ENCODE measurements around the gene NEK10. TPM values are rescaled to one million over a fixed set of nuclear protein-coding genes. Genes with fewer than 3 reads are reported as not detected.

The NEK10 gene
- total and polyA plus RNA-seq, 2 of the 13 experiments (the other 11 are each of a cell fraction or from before 2014, with no cell fraction given): 2.8 to 14.2 TPM

DNA sequence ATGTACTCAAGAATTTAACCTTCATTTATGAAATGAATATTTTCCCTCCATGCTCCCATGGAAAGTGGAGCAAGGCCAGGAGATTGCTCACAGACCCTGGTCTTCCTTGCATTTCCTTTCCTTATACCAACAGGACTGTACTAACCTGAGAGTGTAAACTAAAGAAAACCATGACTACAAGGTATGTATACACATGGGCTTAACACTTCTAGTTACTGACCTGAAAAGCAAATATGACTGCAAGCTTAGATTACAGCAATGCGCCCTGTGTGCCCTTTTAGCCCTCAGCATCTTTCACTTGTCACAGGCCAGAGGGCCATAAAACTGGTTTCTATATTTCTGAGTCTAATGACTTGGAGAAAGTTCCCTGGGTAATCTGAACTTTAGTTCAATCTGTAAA lies 52.1 kb downstream of the NEK10 start (continued):
- no peak for TF ChIP-seq PAWR (CRISPR knock-in tag; IDR thresholded peaks at IDR 0.05; ENCODE audit: borderline replicate concordance)
- TF ChIP-seq NRL (CRISPR knock-in tag; IDR thresholded peaks at IDR 0.05; ENCODE audit: borderline replicate concordance): no peak
- TF ChIP-seq ZC3H4 (CRISPR knock-in tag; IDR thresholded peaks at IDR 0.05; ENCODE audit: borderline replicate concordance): no peak
- TF ChIP-seq NONO (IDR thresholded peaks at IDR 0.05): no peak
- TF ChIP-seq NONO (CRISPR knock-in tag; conservative IDR thresholded peaks at IDR 0.05): no peak
- no peak for TF ChIP-seq ZNF850 (CRISPR knock-in tag; conservative IDR thresholded peaks at IDR 0.05)
- 0 out of 2 replicates have a peak, but pooled peaks have one; percentile 51 for TF ChIP-seq ZBTB39 (CRISPR knock-in tag; IDR thresholded peaks at IDR 0.05)
- no peak for TF ChIP-seq POLR2G (IDR thresholded peaks at IDR 0.05; ENCODE audit: low read depth, low read length)
- TF ChIP-seq RORA (CRISPR knock-in tag; IDR thresholded peaks at IDR 0.05): no peak
- TF ChIP-seq PLRG1 (conservative IDR thresholded peaks at IDR 0.05): no peak
- TF ChIP-seq, protein P1, sequence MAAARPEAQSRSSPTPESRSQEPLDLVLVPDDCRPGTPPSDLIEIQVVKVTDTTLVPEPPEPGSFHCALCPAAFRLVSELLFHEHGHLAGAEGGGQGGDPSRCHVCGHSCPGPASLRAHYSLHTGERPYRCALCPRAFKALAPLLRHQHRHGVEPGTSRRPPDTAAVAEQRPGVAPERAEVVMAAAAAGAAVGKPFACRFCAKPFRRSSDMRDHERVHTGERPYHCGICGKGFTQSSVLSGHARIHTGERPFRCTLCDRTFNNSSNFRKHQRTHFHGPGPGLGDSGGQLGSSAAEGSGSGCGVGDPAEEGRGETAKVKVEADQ (CRISPR knock-in tag; IDR thresholded peaks at IDR 0.05; ENCODE audit: borderline replicate concordance): no peak
- TF ChIP-seq ZFX (CRISPR knock-in tag; IDR thresholded peaks at IDR 0.05; ENCODE audit: low read depth): 0 out of 2 replicates have a peak, but pooled peaks have one; percentile 30
- TF ChIP-seq, protein P2, sequence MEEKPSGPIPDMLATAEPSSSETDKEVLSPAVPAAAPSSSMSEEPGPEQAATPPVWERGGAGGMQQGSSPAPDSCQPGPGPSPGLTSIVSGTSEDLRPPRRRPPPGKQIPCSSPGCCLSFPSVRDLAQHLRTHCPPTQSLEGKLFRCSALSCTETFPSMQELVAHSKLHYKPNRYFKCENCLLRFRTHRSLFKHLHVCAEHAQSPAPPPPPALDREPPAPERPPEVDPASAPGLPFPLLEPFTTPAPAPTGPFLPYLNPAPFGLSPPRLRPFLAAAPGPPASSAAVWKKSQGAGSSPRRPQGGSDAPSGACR (CRISPR knock-in tag; IDR thresholded peaks at IDR 0.05): peak; percentile 49; the same call in 1 of the 2 replicates
- no peak for TF ChIP-seq SNRNP70 (IDR thresholded peaks at IDR 0.05; ENCODE audit: low read depth, low read length)
- TF ChIP-seq, protein P3, sequence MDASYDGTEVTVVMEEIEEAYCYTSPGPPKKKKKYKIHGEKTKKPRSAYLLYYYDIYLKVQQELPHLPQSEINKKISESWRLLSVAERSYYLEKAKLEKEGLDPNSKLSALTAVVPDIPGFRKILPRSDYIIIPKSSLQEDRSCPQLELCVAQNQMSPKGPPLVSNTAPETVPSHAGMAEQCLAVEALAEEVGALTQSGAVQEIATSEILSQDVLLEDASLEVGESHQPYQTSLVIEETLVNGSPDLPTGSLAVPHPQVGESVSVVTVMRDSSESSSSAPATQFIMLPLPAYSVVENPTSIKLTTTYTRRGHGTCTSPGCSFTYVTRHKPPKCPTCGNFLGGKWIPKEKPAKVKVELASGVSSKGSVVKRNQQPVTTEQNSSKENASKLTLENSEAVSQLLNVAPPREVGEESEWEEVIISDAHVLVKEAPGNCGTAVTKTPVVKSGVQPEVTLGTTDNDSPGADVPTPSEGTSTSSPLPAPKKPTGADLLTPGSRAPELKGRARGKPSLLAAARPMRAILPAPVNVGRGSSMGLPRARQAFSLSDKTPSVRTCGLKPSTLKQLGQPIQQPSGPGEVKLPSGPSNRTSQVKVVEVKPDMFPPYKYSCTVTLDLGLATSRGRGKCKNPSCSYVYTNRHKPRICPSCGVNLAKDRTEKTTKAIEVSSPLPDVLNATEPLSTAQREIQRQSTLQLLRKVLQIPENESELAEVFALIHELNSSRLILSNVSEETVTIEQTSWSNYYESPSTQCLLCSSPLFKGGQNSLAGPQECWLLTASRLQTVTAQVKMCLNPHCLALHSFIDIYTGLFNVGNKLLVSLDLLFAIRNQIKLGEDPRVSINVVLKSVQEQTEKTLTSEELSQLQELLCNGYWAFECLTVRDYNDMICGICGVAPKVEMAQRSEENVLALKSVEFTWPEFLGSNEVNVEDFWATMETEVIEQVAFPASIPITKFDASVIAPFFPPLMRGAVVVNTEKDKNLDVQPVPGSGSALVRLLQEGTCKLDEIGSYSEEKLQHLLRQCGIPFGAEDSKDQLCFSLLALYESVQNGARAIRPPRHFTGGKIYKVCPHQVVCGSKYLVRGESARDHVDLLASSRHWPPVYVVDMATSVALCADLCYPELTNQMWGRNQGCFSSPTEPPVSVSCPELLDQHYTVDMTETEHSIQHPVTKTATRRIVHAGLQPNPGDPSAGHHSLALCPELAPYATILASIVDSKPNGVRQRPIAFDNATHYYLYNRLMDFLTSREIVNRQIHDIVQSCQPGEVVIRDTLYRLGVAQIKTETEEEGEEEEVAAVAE (CRISPR knock-in tag; IDR thresholded peaks at IDR 0.05; ENCODE audit: borderline replicate concordance): no peak
- no peak for TF ChIP-seq RAD51 (IDR thresholded peaks at IDR 0.05; ENCODE audit: borderline replicate concordance)
- no peak for TF ChIP-seq ZFP36L2 (CRISPR knock-in tag; IDR thresholded peaks at IDR 0.05)
- TF ChIP-seq SCMH1 (CRISPR knock-in tag; IDR thresholded peaks at IDR 0.05; ENCODE audit: borderline replicate concordance): no peak
- peak; percentile 95 for TF ChIP-seq FOXJ3 (CRISPR knock-in tag; IDR thresholded peaks at IDR 0.05; ENCODE audit: borderline replicate concordance)

All from HepG2 (cell line).